ENCODE data around the gene SLC25A21. TPM values are rescaled to one million over a fixed set of nuclear protein-coding genes. Genes with fewer than 3 reads are reported as not detected.
"Not testable (repeated sequence)": the region's sequence is repeated elsewhere in the genome, so short reads cannot be mapped to it uniquely, and the experiment has no call there.

Gene SLC25A21
- total RNA-seq, 2 experiments from 2014 or later = not detected

GRCh38 chr14:36874396-36875138 is 297.8 kb downstream of the SLC25A21 start:
- POLR2A ChIA-PET = no interaction called here
- no peak for DNase-seq
- Mint-ChIP-seq H3K27me3 (no peaks in the 10 kb centered on the region), H3K4me3 (no peak overlapping the region), H3K36me3 (ENCODE audit: low read depth) (no peaks in the 10 kb centered on the region), H3K4me1 (no peaks in the 10 kb centered on the region), H3K27ac (no peak overlapping the region), H3K9me3 (no peaks in the 10 kb centered on the region)
- CTCF ChIA-PET = no interaction called here

- Mint-ChIP-seq H3K36me3 (ENCODE audit: low read depth) (no peaks in the 10 kb centered on the region), H3K27me3 (no peaks in the 10 kb centered on the region), H3K27ac (no peak overlapping the region), H3K4me1 (no peaks in the 10 kb centered on the region), H3K9me3 (no peaks in the 10 kb centered on the region), H3K4me3 (no peak overlapping the region)
- CTCF ChIA-PET = no interaction called here
- POLR2A ChIA-PET = no interaction called here
- no peak for DNase-seq
Measured at GRCh38 chr14:36870776-36871175, 301.6 kb downstream of the SLC25A21 start.

GRCh38 chr14:36869125-36869524 is 303.3 kb downstream of the SLC25A21 start:
- POLR2A ChIA-PET = no interaction called here
- Mint-ChIP-seq H3K36me3 (ENCODE audit: low read depth) (no peaks in the 10 kb centered on the region), H3K4me3 (no peak overlapping the region), H3K9me3 (no peaks in the 10 kb centered on the region), H3K4me1 (no peaks in the 10 kb centered on the region), H3K27ac (no peak overlapping the region), H3K27me3 (no peaks in the 10 kb centered on the region)
- CTCF ChIA-PET = no interaction called here
- no peak for DNase-seq

- Mint-ChIP-seq H3K27ac (no peak overlapping the region), H3K36me3 (ENCODE audit: low read depth) (no peaks in the 10 kb centered on the region), H3K4me3 (no peak overlapping the region), H3K9me3 (no peaks in the 10 kb centered on the region), H3K4me1 (no peaks in the 10 kb centered on the region), H3K27me3 (no peaks in the 10 kb centered on the region)
- CTCF ChIA-PET = no interaction called here
- POLR2A ChIA-PET = no interaction called here
- DNase-seq = no peak
Measured at GRCh38 chr14:36866867-36867266, 305.5 kb downstream of the SLC25A21 start.

- H3K27me3 Mint-ChIP-seq = no peaks in the 10 kb centered on the region
- DNase-seq = no peak
Measured at GRCh38 chr14:36863271-36863670, 309.1 kb downstream of the SLC25A21 start.

GRCh38 chr14:36862237-36862636 is 310.2 kb downstream of the SLC25A21 start:
- H3K4me1 Mint-ChIP-seq; H3K9me3 Mint-ChIP-seq; DNase-seq; H3K4me3 Mint-ChIP-seq; POLR2A ChIA-PET; CTCF ChIA-PET; H3K27ac Mint-ChIP-seq; H3K27me3 Mint-ChIP-seq; H3K36me3 Mint-ChIP-seq (ENCODE audit: low read depth): not testable (repeated sequence)

More at GRCh38 chr14:36863271-36863670, 309.1 kb downstream of the SLC25A21 start:
- ChIA-PET POLR2A (no interaction called here), CTCF (no interaction called here)
- no peaks in the 10 kb centered on the region for H3K4me1 Mint-ChIP-seq
- H3K36me3 Mint-ChIP-seq (ENCODE audit: low read depth) = no peaks in the 10 kb centered on the region
- no peak overlapping the region for H3K4me3 Mint-ChIP-seq
- H3K27ac Mint-ChIP-seq = no peak overlapping the region
- H3K9me3 Mint-ChIP-seq = peaks cover 5% of the 10 kb centered on the region

GRCh38 chr14:36860831-36861230 is 311.6 kb downstream of the SLC25A21 start:
- ChIA-PET POLR2A (no interaction called here), CTCF (no interaction called here)
- Mint-ChIP-seq H3K4me1 (no peaks in the 10 kb centered on the region), H3K4me3 (no peak overlapping the region), H3K27me3 (no peaks in the 10 kb centered on the region), H3K9me3 (peaks cover 5% of the 10 kb centered on the region), H3K36me3 (ENCODE audit: low read depth) (no peaks in the 10 kb centered on the region), H3K27ac (no peak overlapping the region)
- DNase-seq = no peak

DNA sequence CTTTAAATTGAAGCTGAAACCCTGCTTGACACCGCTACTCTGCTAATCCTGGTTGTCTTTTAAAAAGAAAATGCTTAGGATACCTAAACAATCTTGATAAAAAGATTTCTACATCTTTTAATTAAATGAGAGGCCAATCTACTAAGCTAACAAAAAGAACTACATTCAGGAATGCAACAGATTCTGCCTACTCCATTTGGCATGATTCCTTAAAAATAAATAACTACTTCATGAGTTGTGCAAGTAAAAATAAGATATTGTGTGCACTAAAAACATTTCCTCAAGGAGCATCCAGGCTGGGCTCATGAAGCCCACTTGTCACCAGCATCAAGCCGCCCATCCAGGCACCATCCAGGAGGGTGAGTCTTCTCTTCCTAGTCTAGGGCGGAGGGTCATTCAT is 313.3 kb downstream of the SLC25A21 start:
- POLR2A ChIA-PET = no interaction called here
- H3K27me3 Mint-ChIP-seq = no peaks in the 10 kb centered on the region
- no peak overlapping the region for H3K4me3 Mint-ChIP-seq
- CTCF ChIA-PET = no interaction called here
- DNase-seq = no peak
- no peaks in the 10 kb centered on the region for H3K36me3 Mint-ChIP-seq (ENCODE audit: low read depth)
- H3K4me1 Mint-ChIP-seq = no peaks in the 10 kb centered on the region
- peaks cover 5% of the 10 kb centered on the region for H3K9me3 Mint-ChIP-seq
- no peak overlapping the region for H3K27ac Mint-ChIP-seq

DNA sequence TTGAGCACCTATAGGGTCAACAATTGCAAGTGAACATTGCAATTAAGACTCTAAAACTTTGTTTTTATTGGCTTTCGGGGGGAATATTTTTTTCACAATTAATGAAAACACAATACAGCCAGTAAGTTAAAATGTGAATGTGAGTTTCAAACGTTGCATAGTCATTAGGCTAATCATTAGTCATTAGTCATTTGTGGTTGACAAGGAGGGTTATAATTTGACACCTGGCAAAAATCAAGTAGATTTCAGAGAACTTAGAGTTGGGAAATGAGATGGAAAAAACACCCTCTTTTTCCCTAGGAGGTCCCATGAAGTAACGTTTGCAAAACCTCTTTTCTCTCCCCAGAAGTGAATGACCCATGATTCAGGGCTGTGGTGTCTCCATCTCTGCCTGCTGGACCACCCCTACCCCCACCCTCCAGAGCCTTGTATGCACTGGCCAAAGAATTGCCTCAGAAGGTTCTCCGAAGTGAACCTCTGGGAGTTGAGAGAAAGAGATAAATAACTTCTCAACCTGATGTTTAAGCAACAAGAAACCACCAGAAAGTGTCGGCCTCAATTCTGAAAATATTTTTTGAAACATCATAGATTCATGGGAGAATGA is 314.5 kb downstream of the SLC25A21 start:
- no peaks in the 10 kb centered on the region for H3K36me3 Mint-ChIP-seq (ENCODE audit: low read depth)
- H3K4me3 Mint-ChIP-seq = no peak overlapping the region
- no peaks in the 10 kb centered on the region for H3K4me1 Mint-ChIP-seq
- no peaks in the 10 kb centered on the region for H3K27me3 Mint-ChIP-seq
- H3K27ac Mint-ChIP-seq = no peak overlapping the region
- peaks cover 5% of the 10 kb centered on the region for H3K9me3 Mint-ChIP-seq
- ChIA-PET POLR2A (no interaction called here), CTCF (no interaction called here)
- DNase-seq = no peak

GRCh38 chr14:36857136-36857535 is 315.3 kb downstream of the SLC25A21 start:
- Mint-ChIP-seq H3K4me3 (no peak overlapping the region), H3K36me3 (ENCODE audit: low read depth) (no peaks in the 10 kb centered on the region), H3K27ac (no peak overlapping the region), H3K27me3 (no peaks in the 10 kb centered on the region), H3K4me1 (no peaks in the 10 kb centered on the region), H3K9me3 (peaks cover 5% of the 10 kb centered on the region)
- no peak for DNase-seq
- CTCF ChIA-PET = no interaction called here
- POLR2A ChIA-PET = no interaction called here

- no peak overlapping the region for H3K27ac Mint-ChIP-seq
- POLR2A ChIA-PET = no interaction called here
- H3K4me3 Mint-ChIP-seq = no peak overlapping the region
- H3K4me1 Mint-ChIP-seq = no peaks in the 10 kb centered on the region
- H3K36me3 Mint-ChIP-seq (ENCODE audit: low read depth) = no peaks in the 10 kb centered on the region
- no peak for DNase-seq
- H3K27me3 Mint-ChIP-seq = no peaks in the 10 kb centered on the region
- H3K9me3 Mint-ChIP-seq = peaks cover 5% of the 10 kb centered on the region
- CTCF ChIA-PET = no interaction called here
Measured at GRCh38 chr14:36856095-36856878, 316.1 kb downstream of the SLC25A21 start.

DNA sequence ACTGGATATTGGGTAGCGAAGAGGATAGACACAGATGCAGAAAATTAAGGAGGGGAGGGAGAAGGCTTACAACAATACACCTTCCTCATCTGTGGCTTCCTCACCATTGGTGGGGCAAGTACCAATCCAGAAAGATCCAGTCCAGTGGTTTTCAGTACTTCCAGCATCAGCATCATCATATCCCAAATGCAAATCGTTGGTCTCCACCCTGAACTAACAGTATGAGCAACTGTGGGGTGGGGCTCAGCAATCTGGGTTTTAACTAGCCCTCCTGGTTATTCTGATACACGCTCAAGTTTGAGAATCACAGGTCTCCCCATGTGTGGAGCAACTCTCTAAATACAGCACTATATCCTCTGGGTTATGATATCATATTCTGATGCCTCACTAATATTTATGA is 317.0 kb downstream of the SLC25A21 start:
- H3K9me3 Mint-ChIP-seq = peaks cover 5% of the 10 kb centered on the region
- CTCF ChIA-PET = no interaction called here
- no peak for DNase-seq
- POLR2A ChIA-PET = no interaction called here
- no peaks in the 10 kb centered on the region for H3K4me1 Mint-ChIP-seq
- no peak overlapping the region for H3K27ac Mint-ChIP-seq
- no peaks in the 10 kb centered on the region for H3K27me3 Mint-ChIP-seq
- no peaks in the 10 kb centered on the region for H3K36me3 Mint-ChIP-seq (ENCODE audit: low read depth)
- H3K4me3 Mint-ChIP-seq = no peak overlapping the region

DNA sequence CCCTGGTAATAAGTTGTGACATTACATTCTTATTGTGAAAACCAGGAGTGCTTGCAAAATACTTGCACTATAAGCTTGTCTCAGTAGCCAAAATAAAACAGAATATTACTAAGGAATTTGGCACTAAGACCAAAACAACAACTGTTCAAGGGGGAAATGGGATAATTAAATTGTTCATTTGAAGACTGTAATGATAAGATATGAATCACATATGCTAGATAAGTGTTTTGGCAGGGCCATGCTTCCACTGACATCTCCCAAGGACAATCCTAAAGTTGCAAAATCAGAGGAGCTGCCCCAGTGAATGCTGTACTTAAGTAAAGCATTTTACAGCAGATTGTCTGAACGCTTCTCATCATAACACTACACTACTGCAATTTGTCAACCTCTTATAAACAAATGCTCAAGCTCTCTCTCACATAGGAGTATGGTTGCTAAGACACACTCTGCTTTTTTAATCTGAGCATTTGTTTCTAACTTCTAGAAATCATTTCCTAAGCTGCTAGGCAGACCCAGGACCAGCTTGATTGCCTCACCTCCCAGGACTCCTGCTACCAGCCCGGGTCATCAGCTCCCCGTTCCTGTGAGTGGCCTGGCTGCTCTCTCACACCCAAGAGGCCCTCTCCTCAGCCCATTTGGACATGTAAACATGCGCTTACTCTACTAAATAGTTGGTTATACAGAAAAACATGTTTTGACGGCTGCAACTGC is 319.3 kb downstream of the SLC25A21 start:
- no peaks in the 10 kb centered on the region for H3K9me3 Mint-ChIP-seq
- no peak overlapping the region for H3K27ac Mint-ChIP-seq
- CTCF ChIA-PET = no interaction called here
- H3K36me3 Mint-ChIP-seq (ENCODE audit: low read depth) = no peaks in the 10 kb centered on the region
- no peaks in the 10 kb centered on the region for H3K4me1 Mint-ChIP-seq
- no peak overlapping the region for H3K4me3 Mint-ChIP-seq
- POLR2A ChIA-PET = no interaction called here
- DNase-seq = no peak
- no peaks in the 10 kb centered on the region for H3K27me3 Mint-ChIP-seq

All from activated CD4-positive, alpha-beta memory T cell treated with anti-CD3 and anti-CD28 coated beads, Interleukin-2, amount 10 ng/mL, durations not matched to agents 7 days and 5 days (primary cell).